Left cardiac atrium (tissue), 4 donors: ENCODE results near the gene COL9A1. TPM values are rescaled to one million over a fixed set of nuclear protein-coding genes. Genes with fewer than 3 reads are reported as not detected.
A peak's percentile ranks its signal among the peaks of the same experiment; 100 is the strongest.

Source experiments
- ATAC-seq, 2 donors: fragments of 200-7000 bp; cut with Tn5 transposase; one replicate each; pipeline ENCODE4 v1.9.1; 2020; ENCODE audit warnings: mild to moderate bottlenecking in 2 of 2, moderate library complexity in 2 of 2
- DNase-seq: peaks from one replicate; pipeline ENCODE4 v3.0.0-alpha.2; 2020
- intact Hi-C, 2 donors: fragments of 100-400 bp; cut with DNase I; formaldehyde crosslinking; loops; one replicate each; pipeline versions ENCODE4 v1.14.1 to v1.15.1; 2022 to 2023
- total RNA-seq, 2 donors: library from RNA; stranded (reverse); fragmentation: NEBNext Ultra II Directional; extraction: Animal tissue kit (Norgen Biotek cat#: 25700); gene quantifications; one replicate each; pipeline ENCODE4 v1.2.1, GENCODE V29; 2021
- donor health status: DM: no; HTN: yes; CAD: no.
- donor health status: DM: no; HTN: yes; CAD: no; lungs with severe emphysema.
- donor health status: DM: yes; HTN: yes; CAD: no.
- donor health status: Dilated cardiomyopathy.

The COL9A1 gene
- total RNA-seq, 2 donors from 2014 or later: 0.29 to 0.37 TPM

- ATAC-seq (no peak), DNase-seq (no peak)
- intact Hi-C loops: no loop called here
Measured at GRCh38 chr6:70299456-70299855, 3.4 kb downstream of the COL9A1 start.

DNA sequence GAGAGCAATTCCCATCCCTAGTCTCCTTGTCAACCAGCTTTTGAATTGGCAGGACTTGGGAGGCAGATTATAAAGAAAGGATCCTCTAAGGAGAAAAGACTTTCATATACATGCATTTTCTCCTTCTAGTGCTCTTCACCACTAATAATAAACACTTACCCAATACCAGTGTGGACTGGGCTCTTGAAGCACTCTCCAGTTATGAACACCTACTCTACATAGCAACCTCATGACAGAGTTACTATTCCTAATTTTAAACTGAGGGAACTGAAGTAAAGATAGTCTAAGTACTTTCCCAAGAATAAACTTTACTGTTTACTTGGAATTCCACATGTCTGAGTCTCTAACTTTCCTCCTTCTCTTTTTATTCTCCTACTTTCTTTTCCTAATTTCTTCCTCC is 4.8 kb downstream of the COL9A1 start:
- intact Hi-C loops: no loop called here
- DNase-seq: no peak
- peak; percentile 71 to 83 for ATAC-seq

DNA sequence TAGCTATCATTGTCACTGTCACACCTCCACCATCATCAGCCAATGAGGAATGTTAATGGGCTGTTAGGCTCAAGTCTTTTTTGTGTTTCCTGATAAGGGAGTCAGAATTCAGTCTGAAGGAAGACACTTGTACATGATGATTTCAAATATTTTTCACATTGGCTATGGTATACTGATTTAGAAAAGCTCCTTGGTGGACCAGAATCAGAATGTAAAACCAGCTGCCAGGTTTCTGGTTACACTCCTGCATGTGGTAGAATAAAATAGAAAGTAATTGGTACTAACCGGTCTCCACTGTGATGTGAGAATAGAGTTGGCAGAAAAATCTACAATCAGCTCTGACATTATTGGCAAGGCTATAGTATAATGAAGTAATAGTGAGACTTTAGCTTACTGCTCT is 10.7 kb downstream of the COL9A1 start:
- intact Hi-C loops: loop anchor here in 1 of 2 donors (5.0 kb wide), 1 partner anchor 70 kb away; no protein-coding TSS in a partner anchor
- DNase-seq (no peak), ATAC-seq (peak; percentile 53 to 56)

DNA sequence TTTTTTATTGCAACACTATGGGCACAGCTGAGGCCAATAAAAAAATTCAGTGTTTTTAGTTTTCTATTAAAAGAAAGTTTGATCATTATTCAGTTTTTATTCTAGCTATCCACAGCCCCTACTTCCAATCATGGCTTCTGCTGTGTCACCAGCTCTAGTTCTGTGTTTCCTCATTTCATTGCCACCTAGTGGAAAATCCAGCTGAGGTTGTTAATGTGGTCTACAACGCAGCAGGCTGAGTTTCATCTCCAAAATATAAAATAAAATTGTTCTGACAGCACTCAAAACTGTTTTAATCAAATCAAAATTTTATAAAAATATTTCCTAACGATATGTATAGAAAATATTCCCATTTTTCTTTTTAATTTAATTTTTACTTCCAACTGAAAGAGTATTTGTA is 13.6 kb downstream of the COL9A1 start:
- no peak for DNase-seq
- no peak for ATAC-seq
- intact Hi-C loops: no loop called here

- ATAC-seq (no peak), DNase-seq (no peak)
- intact Hi-C loops: no loop called here
Measured at GRCh38 chr6:70286905-70287304, 16.0 kb downstream of the COL9A1 start.

GRCh38 chr6:70285201-70285600 is 17.7 kb downstream of the COL9A1 start:
- no peak for ATAC-seq
- DNase-seq: no peak
- intact Hi-C loops: no loop called here

DNA sequence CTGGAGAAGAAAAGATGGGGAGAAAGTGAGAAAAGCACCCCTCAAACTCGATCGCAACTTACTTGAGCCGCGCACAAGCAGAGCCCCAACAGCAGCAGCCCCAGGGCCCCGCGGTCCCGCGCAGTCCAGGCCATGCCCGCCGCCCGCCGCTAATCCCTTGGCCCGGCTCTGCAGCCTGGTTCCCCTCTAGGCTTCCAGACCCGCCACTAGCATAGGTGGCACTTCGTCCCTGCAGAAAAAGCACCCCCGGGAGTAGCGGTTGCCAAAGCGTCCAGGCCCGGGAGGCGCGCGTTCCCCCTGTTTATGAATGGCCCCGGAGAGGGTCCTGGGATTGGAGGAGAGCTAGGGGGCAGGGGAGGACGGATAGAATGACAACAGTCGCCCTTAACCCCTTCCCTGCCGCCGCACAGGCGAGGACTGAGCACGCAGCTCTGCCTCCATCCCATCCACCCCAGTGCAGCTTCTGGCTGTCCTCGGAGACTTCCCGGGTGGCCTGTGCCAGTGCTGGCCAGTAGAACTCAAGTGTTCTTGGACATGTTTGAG is 19.9 kb downstream of the COL9A1 start:
- DNase-seq (peak; percentile 13), ATAC-seq (peak; percentile 42 to 60)
- intact Hi-C loops: no loop called here

DNA sequence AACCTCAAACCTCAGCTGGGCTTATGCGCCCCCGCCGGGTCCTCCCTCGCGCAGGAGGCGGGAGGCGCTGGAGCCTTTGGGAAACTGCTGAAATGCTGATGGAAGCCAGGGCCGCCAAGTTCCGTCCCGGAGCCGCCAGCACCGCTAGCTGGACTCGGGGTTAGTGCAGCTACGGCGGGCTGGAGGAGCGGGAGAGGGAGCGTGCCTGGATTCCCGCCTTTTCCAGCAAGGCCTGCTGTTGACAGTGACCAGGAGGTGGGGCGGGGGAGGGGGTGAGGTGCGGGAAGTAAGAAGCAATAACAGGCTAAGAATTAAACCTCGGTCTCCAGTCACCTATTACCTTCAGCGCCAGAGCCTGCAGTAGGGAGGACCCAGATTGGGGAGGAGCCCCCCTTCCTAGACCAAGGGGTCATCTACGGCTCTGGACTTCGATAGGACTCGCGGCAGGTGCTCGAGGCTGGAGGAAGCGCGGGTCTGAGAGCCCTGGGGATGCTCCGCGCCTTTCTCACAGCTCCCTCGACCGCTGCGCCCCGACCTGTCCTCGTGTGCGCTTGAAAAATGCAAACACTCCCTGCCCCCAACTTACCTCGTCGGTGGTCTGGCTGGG is 20.5 kb downstream of the COL9A1 start:
- intact Hi-C loops: no loop called here
- peak; percentile 78 to 79 for ATAC-seq

DNA sequence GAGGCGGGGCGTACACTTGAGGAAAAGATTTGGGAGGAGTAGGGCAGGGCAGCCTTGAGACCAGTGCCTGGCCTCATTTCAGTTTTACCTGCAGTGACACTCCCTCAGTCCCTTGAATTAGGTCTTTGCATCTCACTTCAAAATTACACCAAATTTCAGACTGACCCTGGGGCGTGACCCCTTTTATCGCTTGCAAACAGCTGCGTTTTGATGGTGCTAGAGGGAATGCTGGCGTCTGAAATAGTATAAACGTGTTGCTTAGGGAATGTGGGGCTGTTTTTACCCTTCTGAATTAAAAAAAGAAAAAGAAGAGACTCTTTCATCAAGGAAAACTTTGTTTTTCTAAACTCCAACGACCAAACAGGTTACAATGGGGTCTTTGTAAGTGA is 21.0 kb downstream of the COL9A1 start:
- ATAC-seq (peak in 1 of 2 donors; percentile 27), DNase-seq (no peak)
- intact Hi-C loops: no loop called here

More for the DNA sequence above, 20.5 kb downstream of the COL9A1 start:
- peak; percentile 38 for DNase-seq

DNA sequence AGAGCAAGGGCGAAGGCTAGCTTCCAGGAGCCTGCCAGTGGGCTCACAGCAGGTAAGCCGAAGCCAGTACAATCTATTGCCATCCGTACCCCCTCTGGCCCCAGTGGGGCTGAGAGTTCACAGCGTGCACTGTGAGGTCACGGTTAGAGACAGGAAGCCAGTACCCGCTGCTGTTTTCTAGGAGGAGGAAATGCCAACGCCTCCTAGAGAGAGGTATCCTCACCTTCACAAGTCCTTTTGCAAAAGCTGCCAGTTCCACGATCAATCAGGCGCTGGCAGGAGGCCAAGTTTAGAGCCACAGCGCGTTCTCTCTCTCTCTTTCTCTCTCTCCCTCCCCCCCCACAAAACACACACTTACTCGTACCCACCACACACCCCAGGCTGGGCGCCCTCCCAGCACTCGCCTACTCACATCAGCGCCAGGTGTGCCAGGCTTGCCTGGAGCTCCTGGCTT is 22.5 kb downstream of the COL9A1 start:
- intact Hi-C loops: no loop called here
- ATAC-seq (no peak), DNase-seq (peak; percentile 21)

GRCh38 chr6:70277470-70277869 is 25.4 kb downstream of the COL9A1 start:
- intact Hi-C loops: no loop called here
- ATAC-seq: peak in 1 of 2 donors; percentile 87
- DNase-seq: no peak

DNA sequence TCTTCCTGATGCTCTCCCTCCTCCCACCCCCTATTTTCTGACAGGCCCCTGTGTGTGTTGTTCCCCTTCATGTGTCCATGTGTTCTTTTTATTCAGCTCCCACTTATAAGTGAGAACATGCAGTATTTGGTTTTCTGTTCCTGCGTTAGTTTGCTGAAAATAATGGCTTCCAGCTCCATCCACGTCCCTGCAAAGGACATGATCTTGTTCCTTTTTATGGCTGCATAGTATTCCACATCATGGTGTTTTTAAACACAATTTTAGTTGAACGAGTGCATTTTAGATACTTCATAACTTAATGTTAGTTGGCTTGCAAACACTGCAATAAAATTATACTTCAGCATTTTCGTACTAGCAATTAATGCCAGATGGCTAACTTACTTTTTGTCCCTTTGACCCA is 28.5 kb downstream of the COL9A1 start:
- no peak for DNase-seq
- intact Hi-C loops: no loop called here
- ATAC-seq: no peak

DNA sequence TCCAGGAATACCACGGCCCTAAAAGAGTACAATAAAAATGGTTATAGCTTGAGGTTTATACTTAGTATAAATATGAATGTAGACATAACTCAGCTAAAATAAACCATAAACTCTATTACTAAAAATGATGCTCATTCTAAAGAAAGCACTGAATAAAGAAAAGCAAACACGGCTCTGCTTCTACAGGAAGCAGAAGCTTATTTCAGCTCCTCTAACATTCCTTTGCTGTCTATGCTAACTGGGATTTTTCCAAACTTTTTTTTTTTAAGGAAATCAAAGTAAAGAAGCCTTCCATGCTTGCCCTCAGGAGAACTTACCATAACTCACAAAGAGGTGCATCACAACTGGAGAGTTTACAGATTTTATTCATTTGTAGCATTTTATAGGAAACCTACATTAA is 30.8 kb downstream of the COL9A1 start:
- no peak for ATAC-seq
- intact Hi-C loops: no loop called here
- no peak for DNase-seq

DNA sequence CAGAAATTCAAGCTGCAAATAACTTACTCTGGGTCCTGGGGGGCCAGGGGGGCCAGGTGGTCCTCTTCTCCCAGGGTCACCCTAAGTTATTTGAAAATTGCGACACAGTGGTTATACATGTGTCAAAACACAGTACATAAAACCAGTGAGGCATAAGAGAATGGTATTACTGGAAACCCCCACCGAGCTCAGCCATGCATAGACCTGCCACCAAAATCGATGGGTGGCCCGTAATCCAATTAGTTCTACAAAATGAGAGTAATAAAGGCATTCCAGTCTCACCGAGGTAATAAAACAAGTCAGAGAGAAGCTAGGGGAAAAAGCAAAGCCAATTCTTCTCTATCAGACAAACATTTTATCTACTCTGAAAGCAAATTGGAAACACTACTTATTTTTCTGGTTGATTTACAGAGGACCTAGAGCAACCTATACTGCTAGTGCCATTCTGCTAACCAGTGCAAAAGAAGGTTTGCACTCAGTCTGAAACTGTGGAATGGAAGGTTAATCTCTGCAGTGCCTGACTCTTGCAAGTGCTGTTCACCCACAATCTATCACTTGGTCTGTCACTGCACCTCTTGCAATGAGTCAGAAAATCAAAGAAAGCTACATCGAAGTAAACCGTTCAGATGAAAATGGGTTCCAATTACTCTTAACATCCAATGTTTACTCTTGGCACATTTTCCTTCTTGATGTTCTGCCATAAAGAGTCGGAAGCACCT is 32.4 kb downstream of the COL9A1 start:
- ATAC-seq (no peak), DNase-seq (no peak)
- intact Hi-C loops: no loop called here

DNA sequence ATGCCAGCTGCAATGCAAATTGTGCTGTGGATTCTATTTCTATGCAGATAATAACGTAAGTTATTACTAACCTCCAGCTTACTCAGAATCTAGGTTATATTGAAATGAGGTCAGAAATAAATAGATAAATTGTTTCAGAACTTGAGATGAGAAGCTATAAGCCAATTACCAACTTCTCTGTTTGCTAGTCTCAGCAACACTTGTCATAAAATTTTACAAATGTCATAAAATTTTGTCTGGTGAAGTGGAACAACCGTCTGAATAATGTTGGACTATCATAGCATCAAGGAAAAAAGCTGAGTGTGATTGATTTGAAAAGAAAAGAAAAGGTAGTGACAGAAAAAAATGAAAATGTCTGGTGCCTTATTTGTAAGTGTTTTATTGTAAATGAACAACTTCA is 36.7 kb downstream of the COL9A1 start:
- intact Hi-C loops: no loop called here
- ATAC-seq: no peak
- DNase-seq: no peak

- ATAC-seq (no peak), DNase-seq (no peak)
Measured at GRCh38 chr6:70264306-70264705, 38.6 kb downstream of the COL9A1 start.

DNA sequence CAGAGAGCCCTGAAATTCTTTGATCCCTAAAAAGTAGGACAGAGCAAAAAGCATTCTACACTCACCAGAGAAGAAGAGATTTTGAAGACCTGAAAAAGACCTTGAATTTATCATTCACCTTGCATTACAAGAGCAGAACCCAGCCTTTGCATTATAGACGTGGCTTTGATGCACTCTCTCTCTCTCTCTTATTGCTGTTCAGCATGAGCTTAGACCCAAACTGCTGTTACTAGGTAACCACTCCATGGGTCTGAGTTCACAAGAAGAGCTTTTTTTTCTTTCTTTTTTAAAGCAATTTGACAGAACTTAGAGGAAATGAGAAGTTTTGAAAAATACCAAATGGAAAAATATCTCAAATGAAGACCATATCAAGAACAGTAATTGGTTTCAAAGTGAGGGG is 44.4 kb downstream of the COL9A1 start:
- DNase-seq (no peak), ATAC-seq (no peak)
- intact Hi-C loops: no loop called here

More at GRCh38 chr6:70264306-70264705, 38.6 kb downstream of the COL9A1 start:
- intact Hi-C loops: no loop called here

GRCh38 chr6:70257768-70258273 is 45.1 kb downstream of the COL9A1 start:
- ATAC-seq: no peak
- no peak for DNase-seq
- intact Hi-C loops: no loop called here

DNA sequence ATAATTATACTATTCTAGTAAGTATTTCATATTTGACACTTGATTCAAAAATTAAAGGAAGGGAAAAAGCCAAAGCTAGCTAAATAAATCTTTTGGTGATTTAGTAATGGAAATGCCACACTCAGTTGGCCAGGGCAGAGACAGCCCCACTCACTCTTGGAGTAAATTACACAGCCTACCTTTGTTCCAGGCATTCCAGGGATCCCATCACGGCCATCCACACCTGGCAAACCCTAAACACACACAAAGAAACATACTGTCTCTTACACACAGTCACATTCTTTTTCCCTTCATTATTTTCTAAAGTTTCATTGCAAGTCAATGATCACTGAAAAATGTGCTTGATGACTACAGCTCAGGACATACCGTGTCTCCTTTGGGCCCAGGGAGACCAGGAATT is 48.1 kb downstream of the COL9A1 start:
- DNase-seq: no peak
- ATAC-seq: no peak
- intact Hi-C loops: no loop called here

DNA sequence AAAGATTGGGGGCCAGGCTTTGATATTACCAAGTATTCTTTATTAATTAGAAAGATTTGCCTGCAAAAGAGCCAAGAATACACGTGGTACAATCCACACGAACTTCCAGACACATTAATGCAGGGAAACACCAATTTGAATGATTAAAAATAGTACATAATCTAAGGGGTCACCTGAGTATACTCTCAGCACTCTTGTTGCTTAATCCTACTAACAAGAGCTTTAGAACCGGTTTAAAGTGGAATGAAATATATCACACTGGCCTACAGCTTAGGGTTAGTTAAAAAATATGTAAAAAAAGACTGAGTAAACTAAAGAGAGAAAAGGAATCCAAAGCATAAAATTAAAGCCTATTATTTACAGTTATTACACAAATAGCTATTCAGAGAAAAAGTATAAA is 49.0 kb downstream of the COL9A1 start:
- DNase-seq (no peak), ATAC-seq (no peak)
- intact Hi-C loops: no loop called here

GRCh38 chr6:70252604-70253003 is 50.3 kb downstream of the COL9A1 start:
- DNase-seq (no peak), ATAC-seq (no peak)
- intact Hi-C loops: no loop called here
